ENCODE results near the gene OPN4. TPM values are rescaled to one million over a fixed set of nuclear protein-coding genes. Genes with fewer than 3 reads are reported as not detected.

Gene OPN4
- total RNA-seq, 1 donor from 2014 or later: not detected

DNA sequence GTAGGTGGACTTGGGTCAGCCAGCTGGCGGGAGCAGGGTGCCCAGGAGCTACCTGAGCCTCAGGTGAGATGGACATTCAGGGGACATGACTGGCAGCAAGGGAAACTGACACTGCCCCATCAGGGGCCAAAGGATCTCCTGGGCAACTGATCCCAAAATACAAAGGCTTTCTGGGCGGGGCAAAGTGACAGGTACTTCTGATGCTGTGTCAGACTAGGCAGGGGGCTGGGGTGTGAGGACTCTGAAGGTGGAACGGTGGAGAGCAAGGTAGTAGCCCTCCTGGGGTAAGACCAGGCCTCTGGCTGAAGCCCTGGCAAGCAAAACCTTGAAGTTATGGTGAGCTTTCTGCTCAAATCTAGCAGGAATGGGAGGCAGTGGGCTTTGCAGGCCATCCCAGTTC lies 4.4 kb downstream of the OPN4 start:
- H3K27me3 Mint-ChIP-seq: peaks cover 6% of the 10 kb centered on the region

DNA sequence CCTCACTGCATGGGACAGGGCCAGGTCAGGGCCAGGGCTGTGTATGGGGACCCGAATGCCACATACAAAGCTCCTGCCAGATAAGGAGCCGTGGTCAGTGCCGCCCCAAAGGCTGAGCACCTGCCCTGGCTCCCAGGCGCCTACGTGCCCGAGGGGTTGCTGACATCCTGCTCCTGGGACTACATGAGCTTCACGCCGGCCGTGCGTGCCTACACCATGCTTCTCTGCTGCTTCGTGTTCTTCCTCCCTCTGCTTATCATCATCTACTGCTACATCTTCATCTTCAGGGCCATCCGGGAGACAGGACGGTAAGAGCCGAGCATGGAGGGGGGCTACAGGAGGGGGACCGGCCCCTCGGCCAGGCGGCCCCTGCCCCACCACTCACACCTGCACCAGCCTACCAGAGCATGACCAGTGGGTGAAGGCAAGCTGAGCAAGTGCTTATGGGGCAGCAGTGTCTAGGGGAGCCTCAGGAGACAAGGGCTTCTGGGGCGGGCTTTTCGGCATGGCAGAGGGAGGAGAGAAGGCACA lies 4.9 kb downstream of the OPN4 start:
- peaks cover 3% of the 10 kb centered on the region for H3K4me1 Mint-ChIP-seq (ENCODE audit: low read depth)
- no peak for DNase-seq (ENCODE audit: low spot score, unreplicated experiment)
- H3K27me3 Mint-ChIP-seq: peaks cover 6% of the 10 kb centered on the region
- H3K9me3 Mint-ChIP-seq (ENCODE audit: low read depth): no peaks in the 10 kb centered on the region
- no peak overlapping the region for H3K27ac Mint-ChIP-seq
- H3K36me3 Mint-ChIP-seq (ENCODE audit: insufficient read depth): no peaks in the 10 kb centered on the region
- TF ChIP-seq, protein P1, sequence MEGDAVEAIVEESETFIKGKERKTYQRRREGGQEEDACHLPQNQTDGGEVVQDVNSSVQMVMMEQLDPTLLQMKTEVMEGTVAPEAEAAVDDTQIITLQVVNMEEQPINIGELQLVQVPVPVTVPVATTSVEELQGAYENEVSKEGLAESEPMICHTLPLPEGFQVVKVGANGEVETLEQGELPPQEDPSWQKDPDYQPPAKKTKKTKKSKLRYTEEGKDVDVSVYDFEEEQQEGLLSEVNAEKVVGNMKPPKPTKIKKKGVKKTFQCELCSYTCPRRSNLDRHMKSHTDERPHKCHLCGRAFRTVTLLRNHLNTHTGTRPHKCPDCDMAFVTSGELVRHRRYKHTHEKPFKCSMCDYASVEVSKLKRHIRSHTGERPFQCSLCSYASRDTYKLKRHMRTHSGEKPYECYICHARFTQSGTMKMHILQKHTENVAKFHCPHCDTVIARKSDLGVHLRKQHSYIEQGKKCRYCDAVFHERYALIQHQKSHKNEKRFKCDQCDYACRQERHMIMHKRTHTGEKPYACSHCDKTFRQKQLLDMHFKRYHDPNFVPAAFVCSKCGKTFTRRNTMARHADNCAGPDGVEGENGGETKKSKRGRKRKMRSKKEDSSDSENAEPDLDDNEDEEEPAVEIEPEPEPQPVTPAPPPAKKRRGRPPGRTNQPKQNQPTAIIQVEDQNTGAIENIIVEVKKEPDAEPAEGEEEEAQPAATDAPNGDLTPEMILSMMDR (IDR thresholded peaks at IDR 0.05; ENCODE audit: unreplicated experiment): no peak
- no peak overlapping the region for H3K4me3 Mint-ChIP-seq (ENCODE audit: low read depth)

More for the DNA sequence above, 4.4 kb downstream of the OPN4 start:
- H3K36me3 Mint-ChIP-seq (ENCODE audit: insufficient read depth): no peaks in the 10 kb centered on the region
- no peak overlapping the region for H3K4me3 Mint-ChIP-seq (ENCODE audit: low read depth)
- peaks cover 3% of the 10 kb centered on the region for H3K4me1 Mint-ChIP-seq (ENCODE audit: low read depth)
- TF ChIP-seq, protein P1 (IDR thresholded peaks at IDR 0.05; ENCODE audit: unreplicated experiment): no peak
- no peaks in the 10 kb centered on the region for H3K9me3 Mint-ChIP-seq (ENCODE audit: low read depth)
- DNase-seq (ENCODE audit: low spot score, unreplicated experiment): no peak
- H3K27ac Mint-ChIP-seq: no peak overlapping the region

DNA sequence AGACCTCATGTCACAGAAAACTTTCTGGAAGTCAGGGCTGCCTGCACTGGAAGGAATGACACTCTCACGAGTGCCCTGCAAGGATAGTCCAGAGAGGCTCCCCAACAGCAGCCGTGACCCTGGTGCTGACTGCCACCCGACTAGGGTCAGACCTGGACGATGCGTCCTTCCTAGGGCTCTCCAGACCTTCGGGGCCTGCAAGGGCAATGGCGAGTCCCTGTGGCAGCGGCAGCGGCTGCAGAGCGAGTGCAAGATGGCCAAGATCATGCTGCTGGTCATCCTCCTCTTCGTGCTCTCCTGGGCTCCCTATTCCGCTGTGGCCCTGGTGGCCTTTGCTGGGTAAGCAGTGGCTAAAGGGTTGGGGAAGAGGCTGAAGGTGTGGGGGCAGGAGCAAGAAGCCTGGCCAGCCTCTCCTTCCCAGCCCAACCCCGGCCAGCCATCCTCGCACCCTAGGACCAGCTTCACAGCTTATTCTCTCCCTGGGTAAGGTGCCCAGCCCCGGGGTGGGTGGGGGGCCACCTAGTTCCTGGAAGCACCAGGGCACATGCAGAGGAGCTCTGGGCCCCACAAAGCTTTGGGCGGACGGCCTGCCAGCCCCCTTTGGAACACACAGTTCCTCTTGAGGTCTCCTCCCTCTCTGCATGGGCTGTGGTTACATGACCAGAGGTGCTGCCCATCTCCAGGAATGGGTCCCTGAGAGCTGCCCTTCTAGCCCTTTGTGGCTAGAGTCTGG lies 5.5 kb downstream of the OPN4 start:
- peaks cover 8% of the 10 kb centered on the region for H3K4me1 Mint-ChIP-seq (ENCODE audit: low read depth)
- TF ChIP-seq, protein P1 (IDR thresholded peaks at IDR 0.05; ENCODE audit: unreplicated experiment): no peak
- DNase-seq (ENCODE audit: low spot score, unreplicated experiment): no peak
- no peak overlapping the region for H3K4me3 Mint-ChIP-seq (ENCODE audit: low read depth)
- no peaks in the 10 kb centered on the region for H3K9me3 Mint-ChIP-seq (ENCODE audit: low read depth)
- no peak overlapping the region for H3K27ac Mint-ChIP-seq
- no peaks in the 10 kb centered on the region for H3K36me3 Mint-ChIP-seq (ENCODE audit: insufficient read depth)
- H3K27me3 Mint-ChIP-seq: peaks cover 6% of the 10 kb centered on the region

DNA sequence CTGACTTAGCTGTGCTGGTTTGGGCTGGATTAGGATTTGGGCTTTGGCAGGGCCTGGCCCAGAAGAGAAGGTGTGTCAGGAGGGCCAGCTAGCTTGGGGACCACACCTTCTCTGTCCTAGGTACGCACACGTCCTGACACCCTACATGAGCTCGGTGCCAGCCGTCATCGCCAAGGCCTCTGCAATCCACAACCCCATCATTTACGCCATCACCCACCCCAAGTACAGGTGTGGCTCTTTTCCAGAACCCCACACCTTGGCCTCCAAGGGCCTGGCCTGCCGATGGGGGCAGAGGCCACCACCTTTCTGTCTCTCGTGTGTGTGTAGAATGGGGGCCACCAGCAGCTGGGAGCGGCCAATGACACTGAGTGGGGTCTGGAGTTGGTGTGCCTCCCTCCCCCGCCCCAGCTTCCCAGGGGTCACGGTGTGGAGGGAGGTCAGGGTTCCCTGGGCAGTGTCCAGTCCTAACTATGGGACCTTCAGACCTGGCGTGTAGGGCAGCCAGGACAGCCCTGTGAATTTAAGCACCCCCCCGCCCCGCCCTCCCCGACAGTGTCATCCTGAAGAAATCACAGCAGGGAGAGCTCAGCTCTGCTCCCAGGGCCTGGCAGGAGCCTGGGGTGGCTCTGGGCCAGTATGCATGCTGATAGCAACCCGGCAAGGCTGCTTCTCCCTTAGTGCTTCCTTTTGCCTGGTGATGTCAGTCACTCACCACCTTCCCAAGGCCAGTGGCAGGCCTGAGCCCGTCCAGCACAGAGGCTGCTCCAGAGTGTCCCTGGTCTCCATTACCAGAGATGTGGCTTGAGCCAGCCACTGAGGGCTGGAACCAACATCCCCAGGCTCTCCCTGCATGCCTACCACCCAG lies 7.0 kb downstream of the OPN4 start:
- H3K9me3 Mint-ChIP-seq (ENCODE audit: low read depth): no peaks in the 10 kb centered on the region
- H3K36me3 Mint-ChIP-seq (ENCODE audit: insufficient read depth): no peaks in the 10 kb centered on the region
- DNase-seq (ENCODE audit: low spot score, unreplicated experiment): no peak
- TF ChIP-seq, protein P1 (IDR thresholded peaks at IDR 0.05; ENCODE audit: unreplicated experiment): no peak
- H3K4me3 Mint-ChIP-seq (ENCODE audit: low read depth): no peak overlapping the region
- H3K27ac Mint-ChIP-seq: no peak overlapping the region
- peaks cover 14% of the 10 kb centered on the region for H3K4me1 Mint-ChIP-seq (ENCODE audit: low read depth)
- H3K27me3 Mint-ChIP-seq: peaks cover 6% of the 10 kb centered on the region
